K562 (cell line): ENCODE measurements around the gene NKAPL. TPM values are rescaled to one million over a fixed set of nuclear protein-coding genes. Genes with fewer than 3 reads are reported as not detected.

Experiments
- ATAC-seq: fragments of 200-7000 bp; cut with Tn5 transposase; 3 replicates; pipeline ENCODE4 v1.9.1; 2020; ENCODE audit warnings: moderate library complexity
- BruUV-seq: library from RNA; stranded (reverse); fragments of 400-500 nt; replicated peaks from 2 replicates; lab custom pipeline; 2021; lab: Mats Ljungman, UMichigan
- CTCF ChIA-PET: fragments of 300-600 bp; formaldehyde crosslinking; extraction: SDS; loops from one replicate; lab custom pipeline; 2021; ENCODE audit warnings: low intra/inter-chr PET ratio; lab: Yijun Ruan, JAX
- POLR2A ChIA-PET: fragments of 300-600, 350-650 bp; sonication (Branson Sonifier 250); formaldehyde crosslinking; extraction: SDS; loops from one replicate; lab custom pipeline; 2021; ENCODE audit warnings: antibody characterized with exemption, inconsistent platforms; lab: Yijun Ruan, JAX
- DNase-seq, 4 experiments: peaks; one replicate each; pipeline versions ENCODE4 v3.0.0 to v3.0.0-alpha.2; 2011 to 2018; ENCODE audit warnings: low spot score in 3 of 4, mixed read lengths in 3 of 4; ENCODE audit errors: extremely low read depth in 1 of 4
- FAIRE-seq: peaks from 2 replicates; lab custom pipeline; 2011; peaks lifted over from hg19 to GRCh38; lab: Jason Lieb, UNC
- H2AFZ ChIP-seq: 2 replicates; pipeline ENCODE4 v1.6.0; 2011; ENCODE audit warnings: low read depth, low read length, control low read depth, inconsistent platforms
- H3K27ac ChIP-seq: fragments of 200-600 bp; 3 replicates; pipeline ENCODE4 v1.8.0; 2011; ENCODE audit warnings: low read depth, mild to moderate bottlenecking, control low read depth, inconsistent platforms, low read length, moderate library complexity, mixed read lengths; ENCODE audit errors: extremely low read depth
- H3K27me3 ChIP-seq, 2 experiments: fragments of 300-600 bp in 1 of 2; 2 replicates in 1 of 2; 3 replicates in 1 of 2; pipeline versions ENCODE4 v1.6.0 to v1.8.0; 2011; ENCODE audit warnings: inconsistent platforms in 2 of 2, low read length in 2 of 2, mild to moderate bottlenecking in 1 of 2, mixed read lengths in 1 of 2, moderate library complexity in 1 of 2; ENCODE audit not compliant: control insufficient read depth in 2 of 2, insufficient read depth in 2 of 2
- H3K36me3 ChIP-seq: fragments of 300-600 bp; 3 replicates; pipeline ENCODE4 v1.8.0; 2011; ENCODE audit warnings: mild to moderate bottlenecking, low read length, inconsistent platforms; ENCODE audit not compliant: control insufficient read depth, insufficient read depth
- H3K4me1 ChIP-seq, 2 experiments: fragments of 200-600 bp in 1 of 2; replicated peaks in 1 of 2; 2 replicates in 1 of 2; 3 replicates in 1 of 2; pipeline versions ENCODE4 v1.5.1 to v1.8.0; 2011; ENCODE audit warnings: inconsistent platforms in 2 of 2, low read length in 2 of 2, mild to moderate bottlenecking in 1 of 2, mixed read lengths in 1 of 2, moderate library complexity in 1 of 2; ENCODE audit not compliant: control insufficient read depth in 2 of 2, insufficient read depth in 2 of 2
- H3K4me2 ChIP-seq: 2 replicates; pipeline ENCODE4 v1.6.1; 2011; ENCODE audit warnings: low read length, control low read depth, inconsistent platforms, mixed read lengths; ENCODE audit not compliant: insufficient read depth
- H3K4me3 ChIP-seq: fragments of 200-600 bp; sonication (generic), shearing (Covaris generic); 2 replicates; pipeline ENCODE4 v1.5.1; 2016; ENCODE audit warnings: control low read depth, inconsistent platforms
- H3K79me2 ChIP-seq: fragments of 200-600 bp; 3 replicates; pipeline ENCODE4 v1.8.0; 2011; ENCODE audit warnings: low read length, inconsistent platforms; ENCODE audit not compliant: control insufficient read depth, insufficient read depth
- H3K9ac ChIP-seq, 2 experiments: 2 replicates each; pipeline versions ENCODE4 v1.6.0 to v1.6.1; 2011; ENCODE audit warnings: low read depth in 2 of 2, low read length in 2 of 2, control low read depth in 1 of 2, inconsistent platforms in 1 of 2, mild to moderate bottlenecking in 1 of 2, mixed read lengths in 1 of 2; ENCODE audit not compliant: insufficient read depth in 1 of 2
- H3K9me1 ChIP-seq: one replicate; pipeline ENCODE4 v1.6.0; 2011; ENCODE audit warnings: inconsistent platforms, mild to moderate bottlenecking, low read length, moderate library complexity; ENCODE audit not compliant: control insufficient read depth, insufficient read depth
- H3K9me3 ChIP-seq: replicated peaks from 2 replicates; pipeline ENCODE4 v1.5.1; 2011; ENCODE audit warnings: low read depth, low read length, inconsistent platforms; ENCODE audit not compliant: control insufficient read depth, insufficient read depth
- H4K20me1 ChIP-seq: replicated peaks from 2 replicates; pipeline ENCODE4 v1.6.1; 2011; ENCODE audit warnings: low read length, inconsistent platforms, mixed read lengths; ENCODE audit not compliant: control insufficient read depth, insufficient read depth
- ARNT ChIP-seq, 2 experiments: fragments of 450-650 bp; IDR thresholded peaks; 2 replicates each; pipeline ENCODE4 v1.6.1; 2016; ENCODE audit warnings: mild to moderate bottlenecking in 1 of 2
- ATF6 ChIP-seq: sonication (generic); formaldehyde crosslinking; IDR thresholded peaks from 2 replicates; pipeline ENCODE4 v1.4.0; 2020; ENCODE audit warnings: mild to moderate bottlenecking, missing genetic modification reagents
- CBFA2T3 ChIP-seq: fragments of 450-650 bp; IDR thresholded peaks from 2 replicates; pipeline ENCODE4 v1.6.1; 2017
- GATAD2B ChIP-seq: fragments of 450-650 bp; IDR thresholded peaks from 2 replicates; pipeline ENCODE4 v1.6.1; 2017; ENCODE audit warnings: mild to moderate bottlenecking, borderline replicate concordance
- HDAC3 ChIP-seq: fragments of 450-650 bp; IDR thresholded peaks from 2 replicates; pipeline ENCODE4 v1.6.1; 2018; ENCODE audit warnings: borderline replicate concordance, mild to moderate bottlenecking, moderate library complexity; ENCODE audit not compliant: partially characterized antibody
- KDM1A ChIP-seq, 2 experiments: fragments of 450-650 bp; IDR thresholded peaks; 2 replicates each; pipeline ENCODE4 v1.6.1; 2016; ENCODE audit warnings: mild to moderate bottlenecking in 2 of 2
- MXD1 ChIP-seq: fragments of 250-450 bp; sonication (Bioruptor Pico); IDR thresholded peaks from 2 replicates; pipeline ENCODE4 v1.8.0; 2021; ENCODE audit warnings: borderline replicate concordance, mild to moderate bottlenecking, moderate library complexity; ENCODE audit not compliant: poor library complexity, severe bottlenecking
- NCOR1 ChIP-seq: fragments of 450-650 bp; IDR thresholded peaks from 2 replicates; pipeline ENCODE4 v1.6.1; 2016; ENCODE audit warnings: mild to moderate bottlenecking, moderate library complexity
- PREB ChIP-seq: sonication (generic); formaldehyde crosslinking; IDR thresholded peaks from 2 replicates; pipeline ENCODE4 v1.8.1; 2023; ENCODE audit warnings: mild to moderate bottlenecking, missing genetic modification reagents
- RHOXF2B ChIP-seq: fragments of 250-450 bp; sonication (Bioruptor Pico); conservative IDR thresholded peaks from 2 replicates; pipeline ENCODE4 v1.5.1; 2021
- TCF7L2 ChIP-seq: fragments of 150-350 bp; IDR thresholded peaks from 2 replicates; pipeline ENCODE4 v1.6.1; 2016; ENCODE audit warnings: low read depth, mild to moderate bottlenecking, low read length, moderate library complexity
- WGBS: fragments of 100-300 bp; shearing (Covaris generic); methylation state at CpG from one replicate; pipeline ENCODE4 v1.1.6; 2016; ENCODE audit warnings: low coverage, mixed read lengths; ENCODE audit not compliant: insufficient coverage; ENCODE audit errors: missing lambda C conversion rate; 5-methylcytosine and 5-hydroxymethylcytosine counted together
- in situ Hi-C: fragments of 300-500 bp; cut with MboI; formaldehyde crosslinking; loops from 4 replicates; pipeline ENCODE4 v1.15.0; 2018; ENCODE audit warnings: inconsistent platforms, mixed read lengths
- intact Hi-C: fragments of 100-400 bp; cut with micrococcal nuclease; formaldehyde crosslinking; loops from 2 replicates; pipeline ENCODE4 v1.14.2; 2022
- polyA plus RNA-seq, 8 experiments: library from polyadenylated mRNA; depleted of rRNA in 4 of 8; stranded (reverse) in 5 of 8; unstranded in 3 of 8; fragments of >200 nt; fragmentation: Nextera tagmentation in 2 of 8; fragmentation: Illumina TruSeq in 1 of 8; extraction: Ambion mirVana in 2 of 8; extraction: Trizol in 1 of 8; gene quantifications; 2 replicates each; pipeline versions ENCODE4 v1.2.1 to v1.2.3, GENCODE V29; 2011 to 2014; ENCODE audit warnings: inconsistent platforms in 1 of 8, missing spikeins in 1 of 8
- total RNA-seq, 7 experiments: library from RNA; depleted of rRNA in 6 of 7; stranded (reverse); fragments of >200 nt in 6 of 7; fragmentation: Illumina TruSeq in 2 of 7; extraction: Trizol in 2 of 7; gene quantifications; 2 replicates each; pipeline versions ENCODE4 v1.2.1 to v1.2.3, GENCODE V29; 2011 to 2021; ENCODE audit warnings: low replicate concordance in 1 of 7

The NKAPL gene
- total and polyA plus RNA-seq, 9 of the 15 experiments (the other 6 are each of a cell fraction or from before 2014, with no cell fraction given): not detected

DNA sequence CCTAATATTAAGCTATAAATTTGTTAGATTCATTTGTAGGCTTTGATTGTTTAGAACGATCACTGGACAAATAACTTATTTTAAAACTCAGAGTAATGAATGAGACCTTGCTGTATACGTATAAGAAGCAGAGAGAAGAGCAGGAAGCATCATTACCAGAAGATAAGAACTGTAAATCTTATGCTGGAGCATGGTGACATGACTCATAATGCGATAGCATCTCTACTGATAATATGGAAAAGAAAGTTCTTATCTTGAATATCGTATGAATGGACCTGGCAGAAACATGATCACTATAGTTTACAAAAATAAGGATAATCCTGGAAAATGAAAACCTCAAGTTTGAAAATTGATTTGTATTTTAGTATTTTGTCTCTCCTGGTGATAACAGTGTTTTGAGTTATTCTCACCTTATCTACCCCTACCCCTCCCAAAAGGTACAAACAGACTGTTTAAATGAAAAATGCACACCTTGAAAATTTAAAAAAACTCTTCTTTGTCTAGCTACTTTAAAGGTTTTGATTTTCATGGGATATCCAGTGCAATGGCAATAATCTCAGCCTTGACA is 5.8 kb downstream of the NKAPL start (continued):
- TF ChIP-seq ATF6 (CRISPR knock-in tag) (no peak), MXD1 (CRISPR knock-in tag) (no peak), CBFA2T3 (peak; percentile 44), KDM1A (IDR thresholded peaks at IDR 0.05) (peak in 1 of 2 experiments; percentile 48; a peak in 3 of 4 replicates)

- ChIA-PET CTCF (no interaction called here), POLR2A (interaction anchor here (0.7 to 6.5 kb wide), 19 partner anchors 9 to 223 kb away, joined by 3 to 73 read pairs (median 5); partner anchors contain the start of genes PGBD1, ZKSCAN3, ZKSCAN4 and ZSCAN31)
- H3K4me1 ChIP-seq: peaks cover 7 to 26% of the 10 kb centered on the region in 2 experiments
- DNase-seq (no peak), ATAC-seq (no peak), FAIRE-seq (peak; percentile 6)
- H3K4me2 ChIP-seq: peak overlapping the region; percentile 88
- H2AFZ ChIP-seq: peak overlapping the region; percentile 92
- no peaks in the 10 kb centered on the region for H3K27me3 ChIP-seq
- BruUV-seq: TSS peak; percentile 83
- peak overlapping the region; percentile 75 to 94 for H3K9ac ChIP-seq
- H3K79me2 ChIP-seq: peaks cover 29% of the 10 kb centered on the region
- H3K36me3 ChIP-seq: no peaks in the 10 kb centered on the region; the same call in 2 of the 3 replicates
- no peaks in the 10 kb centered on the region for H3K9me1 ChIP-seq
- in situ Hi-C loops: no loop called here
- intact Hi-C loops: loop anchor here (5.0 kb wide), 2 partner anchors 86 to 129 kb away; no protein-coding TSS in a partner anchor
- WGBS: 1% methylated on average over 5 of the region's 5 CpGs
- no peaks in the 10 kb centered on the region for H4K20me1 ChIP-seq
- H3K4me3 ChIP-seq: peak overlapping the region; percentile 61
- H3K27ac ChIP-seq: peak overlapping the region; percentile 78
- no peaks in the 10 kb centered on the region; the same call in 1 of the 2 replicates for H3K9me3 ChIP-seq
- 0 out of 2 replicates have a peak, but pooled peaks have one; percentile 63 for TF ChIP-seq GATAD2B
- TF ChIP-seq NCOR1: 0 out of 2 replicates have a peak, but pooled peaks have one; percentile 11
- TF ChIP-seq TCF7L2: no peak
- TF ChIP-seq PREB (CRISPR knock-in tag): no peak
- no peak for TF ChIP-seq RHOXF2B (CRISPR knock-in tag)
- TF ChIP-seq HDAC3: peak; percentile 37
- 0 out of 4 replicates have a peak, but pooled peaks of 1 of the 2 experiments have one; percentile 42 for TF ChIP-seq ARNT (IDR thresholded peaks at IDR 0.05)
These were observed 7.5 kb downstream of the NKAPL start for GRCh38 chr6:28266563-28266961.
